ENCODE data around the gene CYTH3. TPM values are rescaled to one million over a fixed set of nuclear protein-coding genes. Genes with fewer than 3 reads are reported as not detected.

Gene CYTH3
- total and polyA plus RNA-seq, 9 of the 15 experiments (the other 6 are each of a cell fraction or from before 2014, with no cell fraction given), result 0.25 to 15.2 (median 11.4) TPM

DNA sequence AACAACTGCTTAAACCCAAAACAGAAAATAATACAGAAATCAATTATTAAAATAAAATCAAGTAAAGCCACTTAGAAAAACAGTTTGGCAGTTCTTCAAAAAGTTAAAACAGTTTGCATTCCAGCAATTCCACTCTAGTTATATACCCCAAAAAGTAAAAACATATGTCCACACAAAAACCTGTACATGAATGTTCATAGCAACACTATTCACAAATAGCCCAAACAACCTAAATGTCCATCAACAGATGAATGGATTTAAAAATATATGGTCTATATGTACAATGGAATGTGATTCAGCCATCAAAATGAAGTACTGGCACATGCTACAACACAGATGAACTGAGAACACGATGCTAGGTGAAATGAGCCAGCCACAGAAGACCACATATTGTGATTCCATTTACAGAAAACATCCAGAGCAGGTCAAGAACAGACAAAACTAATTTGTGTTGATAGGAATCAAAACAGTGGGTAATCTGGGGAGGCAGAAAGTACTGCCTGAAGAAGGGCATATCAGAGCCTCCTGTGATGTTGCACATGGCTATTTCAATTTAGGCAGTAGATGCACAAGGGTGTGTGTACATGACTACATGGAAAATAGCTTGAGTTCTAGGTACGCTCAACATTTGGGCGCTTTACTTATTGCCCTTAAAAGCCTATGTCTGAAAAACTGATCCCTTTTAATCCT lies 66.3 kb downstream of the CYTH3 start:
- no peak overlapping the region for H2AFZ ChIP-seq (ENCODE audit: low read depth, low read length)
- H3K9me3 ChIP-seq (replicated peaks; ENCODE audit: control insufficient read depth, insufficient read depth, low read depth, low read length), result no peaks in the 10 kb centered on the region
- TF ChIP-seq CBFA2T3 (IDR thresholded peaks at IDR 0.05), result 0 out of 2 replicates have a peak, but pooled peaks have one; percentile 12
- TF ChIP-seq SMAD1 (IDR thresholded peaks at IDR 0.05; ENCODE audit: low read depth, low read length, partially characterized antibody), result no peak
- no peak overlapping the region for H3K27ac ChIP-seq (ENCODE audit: extremely low read depth, low read depth, low read length)
- 28% methylated on average over 3 of the region's 3 CpGs for WGBS (ENCODE audit: insufficient coverage, low coverage, missing lambda C conversion rate)
- H3K4me2 ChIP-seq (ENCODE audit: insufficient read depth, low read length), result no peak overlapping the region
- CTCF ChIA-PET (ENCODE audit: low intra/inter-chr PET ratio), result interaction anchor here (0.7 kb wide), 1 partner anchor 116 kb away, joined by 5 read pairs; no protein-coding TSS in a partner anchor
- ATAC-seq, result peak; percentile 60; the same call in 2 of the 3 replicates
- no peaks in the 10 kb centered on the region for H3K9me1 ChIP-seq (ENCODE audit: control insufficient read depth, insufficient read depth, low read length)
- no peak for DNase-seq (ENCODE audit: extremely low read depth in 1 of 4, low spot score in 3 of 4)
- no peak overlapping the region for H3K4me3 ChIP-seq
- in situ Hi-C loops (cut with MboI), result no loop called here
- peaks cover 13% of the 10 kb centered on the region; the same call in 1 of the 2 replicates for H4K20me1 ChIP-seq (replicated peaks; ENCODE audit: control insufficient read depth, insufficient read depth, low read length)
- H3K36me3 ChIP-seq (ENCODE audit: control insufficient read depth, insufficient read depth, low read length), result no peaks in the 10 kb centered on the region
- intact Hi-C loops (cut with micrococcal nuclease), result no loop called here
- H3K79me2 ChIP-seq (ENCODE audit: control insufficient read depth, insufficient read depth, low read length), result peaks cover 19% of the 10 kb centered on the region; the same call in 1 of the 3 replicates
- no peak overlapping the region for H3K9ac ChIP-seq (ENCODE audit: insufficient read depth in 1 of 2, low read depth in 2 of 2, low read length in 2 of 2)
- POLR2A ChIA-PET, result no interaction called here
- H3K27me3 ChIP-seq (ENCODE audit: control insufficient read depth in 2 of 2, insufficient read depth in 2 of 2, low read length in 2 of 2), result no peaks in the 10 kb centered on the region
- peak; percentile 77 for FAIRE-seq
- BruUV-seq (replicated peaks), result no TSS peak
- H3K4me1 ChIP-seq (replicated peaks in 1 of 2; ENCODE audit: control insufficient read depth in 2 of 2, insufficient read depth in 2 of 2, low read length in 2 of 2), result peaks cover 5 to 9% of the 10 kb centered on the region in 2 experiments; a peak in 3 of 5 replicates

- no peak overlapping the region for H3K27ac ChIP-seq (ENCODE audit: extremely low read depth, low read depth, low read length)
These were observed 69.0 kb downstream of the CYTH3 start for GRCh38 chr7:6203381-6203780.

More at GRCh38 chr7:6203381-6203780, 69.0 kb downstream of the CYTH3 start:
- ATAC-seq (0 out of 3 replicates have a peak, but pooled peaks have one; percentile 50), DNase-seq (ENCODE audit: extremely low read depth in 1 of 4, low spot score in 3 of 4) (no peak), FAIRE-seq (no peak)
- H3K4me3 ChIP-seq, result no peak overlapping the region
- H3K4me2 ChIP-seq (ENCODE audit: insufficient read depth, low read length), result no peak overlapping the region
- BruUV-seq (replicated peaks), result no TSS peak
- H3K4me1 ChIP-seq (replicated peaks in 1 of 2; ENCODE audit: control insufficient read depth in 2 of 2, insufficient read depth in 2 of 2, low read length in 2 of 2), result peaks cover 0 to 5% of the 10 kb centered on the region in 2 experiments; a peak in 3 of 5 replicates
- no peak overlapping the region for H3K9ac ChIP-seq (ENCODE audit: insufficient read depth in 1 of 2, low read depth in 2 of 2, low read length in 2 of 2)
- H3K79me2 ChIP-seq (ENCODE audit: control insufficient read depth, insufficient read depth, low read length), result peaks cover 13% of the 10 kb centered on the region; the same call in 1 of the 3 replicates
- no peak overlapping the region for H2AFZ ChIP-seq (ENCODE audit: low read depth, low read length)
- ChIA-PET CTCF (ENCODE audit: low intra/inter-chr PET ratio) (no interaction called here), POLR2A (no interaction called here)
- no peaks in the 10 kb centered on the region for H3K36me3 ChIP-seq (ENCODE audit: control insufficient read depth, insufficient read depth, low read length)
- H3K9me1 ChIP-seq (ENCODE audit: control insufficient read depth, insufficient read depth, low read length), result no peaks in the 10 kb centered on the region
- WGBS (ENCODE audit: insufficient coverage, low coverage, missing lambda C conversion rate), result 52% methylated on average over 5 of the region's 5 CpGs
- H3K9me3 ChIP-seq (replicated peaks; ENCODE audit: control insufficient read depth, insufficient read depth, low read depth, low read length), result no peaks in the 10 kb centered on the region
- intact Hi-C loops (cut with micrococcal nuclease), result no loop called here
- no peaks in the 10 kb centered on the region for H3K27me3 ChIP-seq (ENCODE audit: control insufficient read depth in 2 of 2, insufficient read depth in 2 of 2, low read length in 2 of 2)
- H4K20me1 ChIP-seq (replicated peaks; ENCODE audit: control insufficient read depth, insufficient read depth, low read length), result peaks cover 13% of the 10 kb centered on the region; the same call in 1 of the 2 replicates
- TF ChIP-seq HDAC3 (IDR thresholded peaks at IDR 0.05; ENCODE audit: borderline replicate concordance, partially characterized antibody) (no peak), ZNF175 (CRISPR knock-in tag; IDR thresholded peaks at IDR 0.05; ENCODE audit: low read depth) (no peak), ZFP1 (CRISPR knock-in tag; IDR thresholded peaks at IDR 0.05) (no peak), ZNF347 (CRISPR knock-in tag; IDR thresholded peaks at IDR 0.05; ENCODE audit: low read depth) (no peak), MAFF (IDR thresholded peaks at IDR 0.05; ENCODE audit: low read length) (peak; percentile 26; the same call in 1 of the 2 replicates), ZNF316 (IDR thresholded peaks at IDR 0.05) (peak; percentile 69), ZFPM2 (CRISPR knock-in tag; IDR thresholded peaks at IDR 0.05) (no peak), HLTF (IDR thresholded peaks at IDR 0.05) (no peak), MAFG (tag; conservative IDR thresholded peaks at IDR 0.05) (peak; percentile 58; the same call in 1 of the 2 replicates), EP400 (IDR thresholded peaks at IDR 0.05) (no peak), ZNF695 (CRISPR knock-in tag; IDR thresholded peaks at IDR 0.05) (no peak), MAFK (IDR thresholded peaks at IDR 0.05; ENCODE audit: low read length) (peak; percentile 18; the same call in 1 of the 2 replicates), HIVEP1 (CRISPR knock-in tag; IDR thresholded peaks at IDR 0.05) (no peak), C11orf30 (IDR thresholded peaks at IDR 0.05; ENCODE audit: low read depth) (peak; percentile 64; the same call in 1 of the 2 replicates), ADNP (tag; IDR thresholded peaks at IDR 0.05) (no peak), NFE2 (IDR thresholded peaks at IDR 0.05; ENCODE audit: low read depth) (peak; percentile 66), CAMTA2 (CRISPR knock-in tag; conservative IDR thresholded peaks at IDR 0.05) (no peak), KDM4B (IDR thresholded peaks at IDR 0.05; ENCODE audit: borderline replicate concordance in 2 of 2, low read depth in 1 of 2) (no peak)
- in situ Hi-C loops (cut with MboI), result no loop called here

Data from K562 (cell line).